Forelimb muscle (tissue), 1 donor: Measurements from ENCODE around the gene SRSF11. TPM values are rescaled to one million over a fixed set of nuclear protein-coding genes. Genes with fewer than 3 reads are reported as not detected.

Experiments
- DNase-seq: peaks from one replicate; pipeline ENCODE4 v3.0.0-alpha.2; 2013; ENCODE audit warnings: low read depth
- polyA plus RNA-seq: library from polyadenylated mRNA; unstranded; fragments of 120-200 nt; gene quantifications from one replicate; pipeline ENCODE4 v1.2.1, GENCODE V29; 2013; ENCODE audit not compliant: insufficient read length

SRSF11 gene
- polyA plus RNA-seq, 1 donor, result 208 TPM

DNA sequence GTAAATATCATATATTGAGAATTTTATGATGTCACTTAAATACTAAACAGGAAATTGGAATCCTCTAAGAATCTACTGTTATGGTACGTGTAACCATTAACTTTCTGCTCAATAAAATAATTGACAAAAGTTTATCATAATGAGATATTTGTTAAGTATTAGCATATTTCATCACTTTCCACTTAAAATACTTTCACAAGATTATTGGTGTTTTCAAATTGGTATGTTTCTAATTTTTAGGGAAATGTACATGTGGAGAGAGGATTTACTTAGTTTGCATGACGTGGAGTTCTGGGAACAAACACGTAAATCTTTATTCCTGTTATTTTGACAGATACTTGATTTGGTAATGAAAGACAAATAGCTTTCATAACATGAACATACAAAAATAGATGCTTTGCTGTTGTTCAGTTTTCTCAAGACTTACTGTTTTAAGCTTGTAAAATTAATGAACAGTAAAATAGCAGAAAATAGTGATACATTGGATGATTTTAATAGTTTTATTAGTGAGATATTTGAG is 1.6 kb downstream of the SRSF11 start:
- no peak for DNase-seq

GRCh38 chr1:70224954-70225353 is 3.8 kb downstream of the SRSF11 start:
- no peak for DNase-seq

DNA sequence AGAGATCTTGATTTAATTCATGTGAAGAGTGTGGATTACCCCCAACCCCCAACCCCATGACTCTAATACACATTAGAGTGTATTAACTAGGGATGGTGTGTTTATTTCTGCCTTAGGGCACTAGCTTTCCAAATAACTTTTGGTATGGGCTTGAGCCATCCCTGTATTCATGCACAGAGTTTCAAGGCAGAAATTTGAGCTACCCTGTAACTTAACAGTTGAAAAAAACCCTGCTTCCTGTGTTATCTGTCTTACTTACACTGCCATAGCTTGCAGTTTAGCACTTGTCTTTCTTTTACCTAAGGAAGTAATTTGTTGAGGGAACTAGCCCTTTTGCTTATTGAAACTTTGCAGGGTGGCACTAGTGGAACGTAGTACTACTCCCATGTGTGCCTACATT is 6.3 kb downstream of the SRSF11 start:
- no peak for DNase-seq

GRCh38 chr1:70228670-70229069 is 7.5 kb downstream of the SRSF11 start:
- no peak for DNase-seq

GRCh38 chr1:70231475-70231874 is 10.3 kb downstream of the SRSF11 start:
- no peak for DNase-seq

GRCh38 chr1:70234733-70235132 is 13.6 kb downstream of the SRSF11 start:
- DNase-seq, result no peak

- DNase-seq, result no peak
These were observed 18.8 kb downstream of the SRSF11 start for GRCh38 chr1:70239940-70240339.

- DNase-seq, result no peak
These were observed 25.9 kb downstream of the SRSF11 start for GRCh38 chr1:70247122-70247521.

- DNase-seq, result no peak
These were observed 26.6 kb downstream of the SRSF11 start for GRCh38 chr1:70247768-70248167.

DNA sequence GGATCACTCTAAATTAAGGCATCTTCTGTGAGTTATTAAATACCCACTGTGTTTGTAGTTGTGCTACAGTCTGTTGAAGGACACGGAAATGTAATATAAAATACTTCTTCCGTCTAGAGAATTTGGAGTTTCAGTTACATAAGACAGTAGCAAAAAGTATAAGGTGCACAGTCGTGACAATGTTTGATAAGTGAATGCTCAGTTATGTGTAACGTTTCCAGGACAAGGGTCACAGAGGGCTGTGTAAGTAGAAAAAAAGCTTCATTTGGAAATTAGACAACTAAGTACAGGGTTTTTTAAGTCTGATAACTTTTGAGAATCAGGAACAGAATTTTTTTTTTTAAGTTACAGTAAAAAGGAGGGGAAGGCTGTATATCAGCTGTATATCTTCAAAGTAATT is 27.5 kb downstream of the SRSF11 start:
- no peak for DNase-seq

- no peak for DNase-seq
These were observed 35.5 kb downstream of the SRSF11 start for GRCh38 chr1:70256664-70257063.

GRCh38 chr1:70264839-70265238 is 43.7 kb downstream of the SRSF11 start:
- DNase-seq, result no peak

DNA sequence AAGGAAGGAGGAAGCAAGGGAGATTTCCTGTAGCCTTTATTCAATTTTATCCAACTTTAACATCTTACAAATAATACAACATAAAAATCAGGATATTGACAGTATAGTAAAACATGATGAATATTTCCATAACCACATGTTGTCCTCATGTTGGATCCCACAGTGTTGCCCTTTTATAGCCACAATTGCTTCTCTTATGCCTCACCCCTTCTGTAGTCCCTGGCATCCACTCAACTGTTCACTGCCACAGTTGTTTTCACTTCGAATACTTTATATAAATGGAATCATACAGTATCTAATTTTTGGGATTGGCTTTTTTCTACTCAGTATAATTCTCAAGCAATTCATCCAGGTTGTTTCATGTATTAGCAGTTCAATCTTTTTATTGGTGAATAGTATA is 44.8 kb downstream of the SRSF11 start:
- no peak for DNase-seq

DNA sequence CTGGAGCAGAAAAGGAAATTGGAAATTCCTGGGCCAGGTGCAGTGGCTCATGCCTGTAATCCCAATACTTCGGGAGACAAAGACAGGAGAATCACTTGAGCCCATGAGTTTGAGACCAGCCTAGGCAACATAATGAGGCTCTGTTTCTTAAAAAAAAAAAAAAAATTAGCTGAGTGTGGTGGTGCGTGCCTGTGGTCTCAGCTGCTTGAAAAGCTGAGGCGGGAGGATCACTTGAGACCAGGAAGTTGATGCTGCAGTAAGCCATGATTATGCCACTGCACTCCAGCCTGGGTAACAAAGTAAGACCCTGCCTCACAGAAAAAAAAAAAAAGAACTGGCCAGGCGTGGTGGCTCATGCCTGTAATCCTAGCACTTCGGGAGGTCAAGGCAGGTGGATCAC is 56.7 kb downstream of the SRSF11 start:
- DNase-seq, result no peak

GRCh38 chr1:70278710-70279109 is 57.5 kb downstream of the SRSF11 start:
- DNase-seq, result no peak

DNA sequence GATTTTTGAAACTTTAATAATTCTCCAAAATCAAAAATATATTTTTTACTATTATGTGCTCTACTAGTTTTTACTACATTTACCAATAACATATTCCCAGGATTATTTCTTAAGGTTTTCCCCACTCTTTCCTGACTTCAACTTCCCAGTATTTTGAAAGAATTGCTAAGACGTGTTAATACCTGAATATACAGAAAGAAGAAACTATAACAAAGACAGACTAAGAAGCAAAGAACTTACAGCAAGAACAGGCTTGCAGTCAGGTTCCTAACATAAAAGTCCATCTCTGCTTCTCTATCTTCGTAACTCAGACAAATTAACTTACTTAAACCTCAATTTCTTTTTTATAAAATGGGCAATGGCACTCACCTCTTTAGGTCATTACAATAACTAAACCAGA is 63.2 kb downstream of the SRSF11 start:
- DNase-seq, result no peak

- no peak for DNase-seq
These were observed 65.3 kb downstream of the SRSF11 start for GRCh38 chr1:70286453-70286852.

- no peak for DNase-seq
These were observed 67.0 kb downstream of the SRSF11 start for GRCh38 chr1:70288166-70288565.

DNA sequence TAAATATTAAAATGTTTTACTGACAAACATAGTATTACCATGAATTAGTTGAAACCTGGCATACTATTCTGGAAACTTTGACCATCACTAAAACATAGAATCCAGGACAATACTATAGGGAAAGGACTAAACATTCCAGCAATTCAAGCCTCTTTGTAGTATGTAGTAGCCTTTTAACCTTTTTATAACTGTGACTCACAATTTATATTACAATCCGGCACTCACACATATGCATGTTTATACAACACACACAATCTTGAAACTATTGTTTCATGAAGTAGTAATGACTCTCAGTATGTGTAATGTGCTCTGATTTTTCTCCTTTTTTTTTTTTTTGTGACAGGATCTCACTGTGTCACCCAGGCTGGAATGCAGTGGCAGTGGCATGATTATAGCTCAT is 69.0 kb downstream of the SRSF11 start:
- DNase-seq, result no peak

DNA sequence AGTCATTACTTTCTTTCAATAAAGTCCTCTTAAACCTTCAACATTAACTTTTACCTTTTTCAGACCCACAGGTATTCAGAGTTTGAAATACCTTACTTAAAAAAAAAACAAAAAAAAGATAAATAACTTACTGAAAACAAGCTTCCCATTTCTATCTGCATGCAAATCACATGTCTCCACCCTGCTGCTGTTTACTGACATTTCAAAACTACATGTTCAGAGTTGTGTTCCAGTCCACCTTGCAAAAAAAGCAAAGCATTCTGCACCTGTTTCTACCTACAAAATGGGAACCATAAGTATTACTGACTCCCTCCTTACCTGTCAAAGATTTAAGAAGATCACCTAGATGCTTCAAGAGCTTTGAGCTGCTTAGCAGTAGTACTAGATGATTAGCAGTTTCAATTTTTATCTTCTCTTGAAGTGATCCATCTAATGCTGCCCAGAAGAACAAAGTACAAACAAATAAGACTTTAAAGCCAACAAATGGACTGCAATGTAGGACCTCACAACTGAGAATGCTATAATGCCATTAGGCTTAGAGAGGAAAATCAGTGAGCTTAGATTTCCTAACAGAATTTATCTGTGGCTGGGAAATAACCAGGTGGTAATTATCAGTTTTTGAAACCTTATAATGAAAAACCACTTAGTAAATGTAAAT is 72.1 kb downstream of the SRSF11 start:
- no peak for DNase-seq

GRCh38 chr1:70295749-70296148 is 74.6 kb downstream of the SRSF11 start:
- DNase-seq, result no peak

- no peak for DNase-seq
These were observed 78.3 kb downstream of the SRSF11 start for GRCh38 chr1:70299472-70299871.
